Right atrium auricular region (tissue), 2 donors: ENCODE measurements around the gene SMPD3. TPM values are rescaled to one million over a fixed set of nuclear protein-coding genes. Genes with fewer than 3 reads are reported as not detected.

Experiments used
- DNase-seq: peaks from one replicate; pipeline ENCODE4 v3.0.0-alpha.2; 2019; ENCODE audit warnings: low spot score
- H3K27ac ChIP-seq, 2 donors: fragments of 200-600 bp; sonication (generic); 1 replicate in 1 of 2; 2 replicates in 1 of 2; pipeline ENCODE4 v1.5.1; 2016 to 2019
- H3K27me3 ChIP-seq, 2 donors: fragments of 200-600 bp; sonication (generic); one replicate each; pipeline versions ENCODE4 v1.5.1 to v1.6.0; 2017 to 2019
- H3K36me3 ChIP-seq: fragments of 200-600 bp; sonication (generic); one replicate; pipeline ENCODE4 v1.5.1; 2016
- H3K4me1 ChIP-seq, 2 donors: fragments of 200-600 bp; sonication (generic); one replicate each; pipeline versions ENCODE4 v1.5.1 to v1.6.0; 2017 to 2019
- H3K4me3 ChIP-seq, 2 donors: fragments of 200-600 bp; sonication (generic); 1 replicate in 1 of 2; 2 replicates in 1 of 2; pipeline ENCODE4 v1.5.1; 2017 to 2019; ENCODE audit warnings: mild to moderate bottlenecking in 1 of 2, moderate library complexity in 1 of 2
- H3K9me3 ChIP-seq, 2 donors: fragments of 200-600 bp; sonication (generic); one replicate each; pipeline ENCODE4 v1.5.1; 2019
- CTCF ChIP-seq, 2 donors: fragments of 200-600 bp; sonication (generic); IDR thresholded peaks; one replicate each; pipeline ENCODE4 v1.5.1; 2019; ENCODE audit warnings: antibody characterized with exemption in 2 of 2
- total RNA-seq, 2 donors: library from RNA; depleted of rRNA; stranded (reverse); fragments of >200 nt; gene quantifications; one replicate each; pipeline ENCODE4 v1.1.0, GENCODE V29; 2016

SMPD3 gene
- total RNA-seq, 2 donors from 2014 or later, result 3.0 to 4.4 TPM

GRCh38 chr16:68361485-68361884, 86.8 kb downstream of the SMPD3 start:
- no peaks in the 10 kb centered on the region for H3K4me1 ChIP-seq
- no peak overlapping the region for H3K4me3 ChIP-seq
- H3K27ac ChIP-seq, result no peak overlapping the region
- no peak for TF ChIP-seq CTCF (IDR thresholded peaks at IDR 0.05)
- H3K36me3 ChIP-seq, result peaks cover 19% of the 10 kb centered on the region
- DNase-seq, result no peak
- H3K9me3 ChIP-seq, result no peaks in the 10 kb centered on the region
- H3K27me3 ChIP-seq, result no peaks in the 10 kb centered on the region

DNA sequence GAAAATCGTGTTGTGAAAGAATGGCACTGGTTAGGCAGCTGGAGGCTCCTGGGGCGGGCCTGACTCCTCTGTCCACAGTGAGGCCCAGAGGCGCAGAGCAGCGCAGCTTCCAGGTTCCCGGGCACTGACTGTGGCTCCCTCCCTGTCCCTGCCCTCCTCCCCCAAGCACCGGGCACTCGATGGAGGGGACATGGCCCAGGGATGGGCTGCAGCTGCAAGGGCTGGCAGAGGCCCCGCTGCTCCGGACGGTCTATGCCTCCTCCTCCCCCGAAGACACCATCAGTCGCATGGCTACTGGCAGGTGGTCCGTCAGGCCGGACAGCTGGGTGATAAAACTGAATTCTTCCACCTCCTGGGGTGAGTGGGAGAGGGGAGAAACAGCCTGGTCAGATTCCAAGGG, 87.4 kb downstream of the SMPD3 start:
- no peaks in the 10 kb centered on the region for H3K4me1 ChIP-seq
- no peak overlapping the region for H3K27ac ChIP-seq
- H3K4me3 ChIP-seq, result no peak overlapping the region
- no peak for DNase-seq
- H3K36me3 ChIP-seq, result peaks cover 24% of the 10 kb centered on the region
- no peak for TF ChIP-seq CTCF (IDR thresholded peaks at IDR 0.05)
- no peaks in the 10 kb centered on the region for H3K9me3 ChIP-seq
- H3K27me3 ChIP-seq, result no peaks in the 10 kb centered on the region

DNA sequence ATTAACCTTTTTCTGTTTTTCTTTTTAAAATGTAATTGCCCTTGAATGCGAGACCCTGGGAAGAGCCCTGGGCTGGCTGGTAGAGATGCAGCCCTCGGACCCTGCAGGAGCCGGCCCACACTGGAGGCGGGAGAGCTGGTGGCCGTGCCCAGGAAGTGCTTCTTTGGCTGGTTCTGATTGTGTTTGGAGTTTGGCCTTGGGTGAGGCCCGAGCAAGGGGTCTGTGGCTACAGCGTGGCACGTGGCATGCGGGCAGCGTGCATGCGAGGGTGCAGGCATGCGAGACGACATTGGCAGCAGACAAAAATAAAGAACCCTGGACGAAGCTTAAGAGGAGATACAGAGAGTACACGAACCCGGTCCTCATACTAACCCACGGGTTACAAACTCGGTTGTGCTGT, 87.8 kb downstream of the SMPD3 start:
- H3K27me3 ChIP-seq, result no peaks in the 10 kb centered on the region
- no peaks in the 10 kb centered on the region for H3K9me3 ChIP-seq
- no peak for TF ChIP-seq CTCF (IDR thresholded peaks at IDR 0.05)
- DNase-seq, result no peak
- no peaks in the 10 kb centered on the region for H3K4me1 ChIP-seq
- H3K36me3 ChIP-seq, result peaks cover 28% of the 10 kb centered on the region
- no peak overlapping the region for H3K27ac ChIP-seq
- no peak overlapping the region for H3K4me3 ChIP-seq

DNA sequence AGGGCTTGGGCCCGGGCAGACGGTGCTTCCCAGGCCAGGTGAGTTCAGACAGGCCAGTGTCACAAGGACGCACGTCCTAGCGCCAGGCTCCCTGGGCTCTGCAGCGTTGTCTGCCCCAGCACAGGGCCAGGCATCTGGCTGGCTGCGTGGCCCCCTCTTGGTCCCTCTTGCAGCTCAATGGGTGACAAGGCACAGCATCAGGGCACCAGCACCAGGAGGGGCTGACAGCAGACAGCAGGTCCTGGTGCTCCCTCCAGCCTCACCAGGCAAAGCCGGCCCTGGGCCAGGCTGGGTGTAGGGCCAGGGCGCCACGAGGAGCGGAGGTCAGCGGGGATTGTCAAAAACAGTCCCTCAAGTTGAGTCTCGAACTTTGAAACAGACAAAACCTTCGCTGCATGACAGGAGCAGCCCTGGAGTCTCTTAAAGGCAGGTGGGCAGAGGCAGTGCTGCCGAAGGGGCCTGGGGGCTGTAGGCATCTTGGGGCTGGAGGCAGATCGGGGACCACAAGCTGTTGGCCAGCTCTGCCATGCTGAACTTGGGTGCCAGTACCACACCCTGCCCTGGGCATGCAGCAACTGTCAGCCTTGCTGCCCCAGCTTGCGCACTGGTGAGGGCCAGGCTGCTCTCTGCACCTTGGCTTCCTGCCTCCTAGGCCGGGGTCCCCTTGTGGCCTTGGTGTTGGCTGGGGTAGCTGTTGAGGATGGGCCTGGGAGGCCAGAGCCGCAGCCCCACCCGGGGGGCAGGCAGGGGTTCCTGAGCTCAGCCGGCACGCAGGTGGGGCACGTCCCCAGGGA, 88.7 kb downstream of the SMPD3 start:
- H3K27ac ChIP-seq, result no peak overlapping the region
- no peak for DNase-seq
- no peak for TF ChIP-seq CTCF (IDR thresholded peaks at IDR 0.05)
- no peaks in the 10 kb centered on the region for H3K27me3 ChIP-seq
- H3K4me3 ChIP-seq, result no peak overlapping the region
- H3K9me3 ChIP-seq, result no peaks in the 10 kb centered on the region
- H3K36me3 ChIP-seq, result peaks cover 38% of the 10 kb centered on the region
- H3K4me1 ChIP-seq, result no peaks in the 10 kb centered on the region

- Histone ChIP-seq H3K9me3 (no peaks in the 10 kb centered on the region), H3K27ac (no peak overlapping the region), H3K36me3 (peaks cover 44% of the 10 kb centered on the region), H3K4me1 (no peaks in the 10 kb centered on the region), H3K4me3 (no peak overlapping the region), H3K27me3 (no peaks in the 10 kb centered on the region)
- no peak for TF ChIP-seq CTCF (IDR thresholded peaks at IDR 0.05)
- no peak for DNase-seq
Measured at GRCh38 chr16:68358951-68359350, 89.4 kb downstream of the SMPD3 start.

- TF ChIP-seq CTCF (IDR thresholded peaks at IDR 0.05), result no peak
- no peak overlapping the region for H3K27ac ChIP-seq
- DNase-seq, result no peak
Measured at GRCh38 chr16:68357923-68358322, 90.4 kb downstream of the SMPD3 start.

More at GRCh38 chr16:68357923-68358322, 90.4 kb downstream of the SMPD3 start:
- no peaks in the 10 kb centered on the region for H3K9me3 ChIP-seq
- H3K4me3 ChIP-seq, result no peak overlapping the region
- H3K4me1 ChIP-seq, result no peaks in the 10 kb centered on the region
- H3K36me3 ChIP-seq, result peaks cover 55% of the 10 kb centered on the region
- no peaks in the 10 kb centered on the region for H3K27me3 ChIP-seq
